HG02884 (cell line): Measurements from ENCODE around the gene PRKAG2.

Source experiments
- ATAC-seq: cut with Tn5 transposase; IDR thresholded peaks from one replicate; pipeline ENCODE4 v1.9.1; 2021; ENCODE audit warnings: mild to moderate bottlenecking, moderate library complexity; ENCODE audit not compliant: unreplicated experiment

PRKAG2 gene

DNA sequence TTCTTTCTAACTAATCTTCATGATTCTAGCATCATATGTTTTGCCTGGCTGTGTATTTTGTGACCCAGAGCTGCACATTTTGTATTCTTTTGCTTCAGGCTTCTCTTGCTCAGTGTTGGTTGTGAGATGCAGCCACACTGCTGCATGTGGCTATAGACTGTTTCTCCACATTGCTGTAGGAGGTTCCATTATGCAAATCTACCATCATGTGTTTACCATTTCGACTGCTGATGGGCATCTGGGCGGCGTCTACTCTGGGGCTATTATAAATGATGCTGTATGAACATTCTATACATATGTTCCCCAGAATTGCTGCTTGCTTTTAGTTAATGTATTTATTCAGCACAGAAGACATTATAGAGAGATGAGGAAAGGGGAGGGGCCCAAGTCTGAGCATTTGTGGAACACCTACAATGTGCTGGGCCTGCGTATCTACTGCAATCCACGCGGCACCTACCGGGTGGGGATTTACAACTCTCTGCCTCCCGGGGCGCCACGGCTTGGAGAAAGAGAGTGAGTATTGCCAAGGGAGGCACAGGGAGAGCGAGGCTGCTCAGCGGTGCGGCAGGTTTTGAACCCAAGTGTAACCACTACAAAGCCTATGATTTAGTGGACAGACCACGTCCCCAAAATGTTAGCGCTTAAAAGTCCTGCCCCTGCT is 172.5 kb downstream of the PRKAG2 start:
- ATAC-seq: no peak

DNA sequence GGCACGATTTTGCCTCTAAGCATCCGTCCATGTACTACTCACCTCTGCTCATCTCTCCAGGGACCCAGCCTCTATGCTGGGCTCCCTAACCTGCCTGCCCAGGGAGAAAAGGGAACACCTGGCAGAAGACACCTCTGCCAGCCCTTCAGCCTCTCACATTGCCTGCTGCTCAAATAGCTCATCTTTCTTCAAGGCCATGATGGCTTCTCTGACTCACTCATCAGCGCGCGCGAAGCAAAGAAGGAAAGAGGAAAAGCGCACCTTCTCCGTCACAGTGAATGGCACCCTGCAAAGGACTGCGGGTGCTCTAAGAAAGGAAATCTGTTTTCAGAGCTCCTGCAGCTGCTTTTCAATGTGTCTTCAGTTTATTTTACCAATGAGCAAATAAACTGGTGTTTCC is 174.0 kb downstream of the PRKAG2 start:
- ATAC-seq: no peak

DNA sequence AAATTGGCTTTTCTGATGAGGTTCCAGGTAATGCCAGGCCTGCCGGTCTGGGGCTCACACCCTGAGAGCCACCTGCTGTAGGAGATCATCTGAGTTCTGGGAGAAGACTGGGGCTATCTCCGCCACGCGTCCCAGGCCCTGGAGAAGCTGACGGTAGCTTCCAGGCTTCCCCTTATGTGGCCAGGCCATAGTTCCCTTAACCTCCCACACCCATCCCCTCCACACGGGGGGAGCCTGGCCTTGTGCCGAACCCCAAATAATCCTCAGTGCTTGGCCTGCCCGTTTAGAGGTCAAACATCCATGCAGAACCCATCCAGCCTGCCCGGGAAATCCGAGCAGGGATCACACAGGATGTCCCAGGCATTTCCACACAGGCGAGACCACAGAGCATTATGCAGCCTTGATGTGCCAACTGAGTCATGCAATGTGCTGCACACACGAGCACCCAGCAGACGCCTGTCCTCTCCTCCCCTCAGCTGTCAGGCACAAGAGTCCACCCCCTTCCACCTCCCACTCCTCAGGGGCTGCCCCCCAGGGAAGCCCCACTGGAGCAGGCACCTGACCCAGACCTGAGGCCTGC is 176.2 kb downstream of the PRKAG2 start:
- no peak for ATAC-seq

DNA sequence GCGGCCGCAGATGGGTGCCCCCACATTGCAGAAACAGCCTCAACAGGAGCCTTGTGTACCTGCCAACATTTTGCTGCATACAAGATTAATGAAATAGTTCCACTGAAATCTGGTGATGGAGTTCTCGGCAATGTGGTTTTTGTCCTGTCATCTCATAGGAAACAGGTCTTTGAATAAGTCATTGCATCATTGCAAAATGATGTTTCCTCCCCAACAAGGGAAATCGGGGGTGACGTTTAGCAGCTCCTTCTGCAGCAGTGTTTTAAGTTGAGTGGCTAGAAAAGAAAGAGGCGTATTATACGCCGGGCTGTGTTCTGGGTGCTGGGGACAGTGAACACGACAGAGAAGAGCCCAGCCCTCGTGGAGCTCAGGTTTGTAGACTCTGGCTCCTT is 177.0 kb downstream of the PRKAG2 start:
- ATAC-seq: no peak

DNA sequence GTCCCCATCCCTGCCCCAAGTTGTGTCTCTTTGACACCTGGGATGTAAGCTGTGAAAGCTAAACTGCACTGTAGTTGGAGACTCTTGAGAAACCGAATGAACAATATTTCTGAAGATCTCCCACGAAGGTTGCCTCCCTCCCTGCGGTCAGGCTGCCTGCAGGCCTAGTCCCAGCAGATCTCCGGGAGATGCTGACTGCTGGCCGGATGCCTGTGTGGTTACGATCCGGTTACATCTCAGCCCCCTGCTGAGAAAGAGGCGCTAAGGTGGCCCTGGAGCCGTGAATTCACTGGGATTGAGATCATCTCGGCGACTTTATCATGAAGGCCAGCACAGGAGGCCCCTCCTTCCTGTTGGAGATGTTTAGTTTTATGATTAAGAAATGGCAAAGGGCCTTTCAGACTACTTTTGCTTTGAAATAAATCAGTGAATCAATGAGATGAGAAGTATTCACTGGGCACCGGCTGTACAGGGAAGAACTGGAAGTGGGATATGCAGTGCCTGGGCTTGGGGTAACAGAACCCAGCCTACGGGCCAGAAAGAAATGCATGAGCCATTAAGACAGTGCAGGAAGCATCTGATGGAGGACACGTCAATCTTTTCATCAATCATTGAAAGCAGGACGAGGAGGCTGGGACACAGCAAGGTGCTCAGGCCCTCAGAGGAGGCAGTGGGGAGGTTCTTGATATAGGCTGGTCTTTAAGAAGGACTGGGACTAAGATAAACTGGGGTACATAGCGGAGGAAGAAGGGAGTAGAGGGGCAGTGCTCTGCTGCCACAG is 177.6 kb downstream of the PRKAG2 start:
- ATAC-seq: no peak

DNA sequence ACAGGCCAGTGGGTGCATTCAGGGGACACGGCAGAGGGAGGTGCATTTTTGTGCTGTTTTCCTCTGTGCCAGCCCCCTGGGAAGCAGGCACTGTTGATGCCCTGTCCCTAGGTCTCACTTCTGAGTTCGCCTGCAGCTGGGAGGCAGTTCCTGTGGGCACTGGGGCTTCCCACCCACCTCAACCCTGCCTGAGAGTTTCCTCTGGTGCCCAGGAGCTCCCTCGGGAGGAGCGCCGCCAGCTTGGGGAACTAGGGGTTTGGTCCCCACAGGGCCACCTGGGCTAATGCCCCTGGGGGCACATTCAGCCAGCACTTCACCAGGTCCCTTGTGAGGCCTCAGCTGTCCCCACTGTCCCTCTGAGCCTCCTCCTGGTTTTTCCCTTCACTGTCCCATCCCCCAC is 179.0 kb downstream of the PRKAG2 start:
- no peak for ATAC-seq

DNA sequence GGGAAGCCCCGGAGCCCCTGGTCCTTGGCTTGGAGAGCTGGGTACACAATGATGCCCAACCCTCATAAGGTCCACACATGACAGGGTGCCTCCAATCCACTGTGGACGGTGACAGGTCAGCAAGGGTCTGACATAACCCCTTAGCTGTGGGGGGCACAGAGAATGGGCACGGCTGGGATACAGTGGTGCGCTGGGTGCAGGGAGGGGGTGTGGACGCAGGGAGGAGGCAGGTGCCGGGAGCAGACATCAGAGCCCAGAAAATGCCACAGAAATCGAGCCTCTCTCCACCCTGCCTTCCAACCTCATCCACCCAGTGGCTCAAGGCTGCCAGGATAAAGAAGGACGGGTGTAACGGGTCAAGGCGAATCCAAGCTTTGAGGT is 179.4 kb downstream of the PRKAG2 start:
- ATAC-seq: no peak

DNA sequence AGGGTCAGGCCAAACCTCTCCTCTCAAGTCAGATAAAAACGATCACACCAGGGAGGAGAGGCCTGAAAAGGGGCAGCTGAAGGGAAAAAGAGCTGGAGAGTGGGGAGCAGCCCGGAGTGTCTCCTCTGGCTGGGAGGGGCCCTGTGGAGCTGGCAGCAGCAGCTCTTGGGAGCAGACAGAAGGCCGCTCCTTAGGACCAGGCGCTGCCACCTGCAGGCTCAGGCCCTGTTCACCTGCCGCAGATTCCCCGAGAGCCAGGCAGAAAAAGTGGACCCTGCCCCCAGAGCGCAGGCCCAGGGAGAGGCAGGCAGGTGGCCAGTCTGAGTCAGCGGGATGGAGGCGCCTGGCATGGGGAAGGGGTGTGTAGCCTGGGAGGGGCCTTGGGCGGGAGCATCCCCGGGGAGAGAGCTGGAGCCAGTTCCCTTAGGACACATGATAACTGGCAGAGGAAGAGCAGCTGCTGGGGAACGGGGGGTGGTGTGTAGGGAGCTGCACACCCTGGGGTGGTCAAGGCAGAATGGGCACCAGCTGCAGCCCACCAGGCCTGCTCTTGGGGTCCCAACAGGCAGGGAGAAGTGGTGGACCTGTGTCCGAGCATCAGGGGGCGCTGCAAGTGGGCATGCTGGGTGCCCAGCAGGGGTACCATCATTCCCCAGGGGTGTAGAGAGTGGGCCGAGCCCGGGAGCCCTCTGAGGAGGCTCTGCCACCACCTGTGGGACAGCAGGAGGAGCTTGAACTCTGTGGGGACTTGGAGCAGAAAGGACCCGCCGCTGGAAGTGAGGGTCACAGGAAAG is 180.0 kb downstream of the PRKAG2 start:
- ATAC-seq: no peak

DNA sequence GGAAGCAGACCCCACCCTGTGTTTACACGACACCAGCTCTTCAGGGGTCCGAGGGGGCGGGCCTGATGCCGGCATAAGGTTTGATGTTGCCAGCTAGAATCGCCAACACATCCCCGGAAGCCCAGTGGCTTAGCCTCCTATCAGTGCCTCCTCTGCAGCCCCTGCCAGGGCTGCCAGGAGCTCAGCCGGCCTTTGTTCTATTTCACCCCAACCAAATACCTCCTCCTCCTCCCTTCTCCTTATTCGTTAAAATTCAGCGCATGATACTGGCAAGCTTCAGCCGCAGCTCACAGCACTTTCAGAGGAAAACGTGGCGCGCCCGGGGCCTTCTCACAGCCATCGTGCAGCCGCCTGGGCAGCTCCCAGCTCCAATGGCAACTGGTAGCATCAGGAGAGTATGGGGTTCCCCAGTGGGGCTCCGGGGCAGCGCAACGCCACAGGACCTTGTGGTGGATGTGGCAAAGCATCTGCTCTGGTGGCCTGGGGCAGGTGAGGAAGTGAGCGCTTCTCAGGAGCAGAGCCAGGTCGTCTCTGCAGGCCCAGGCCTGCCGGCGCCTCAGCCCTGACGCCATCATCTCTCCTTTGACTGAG is 180.9 kb downstream of the PRKAG2 start:
- no peak for ATAC-seq

DNA sequence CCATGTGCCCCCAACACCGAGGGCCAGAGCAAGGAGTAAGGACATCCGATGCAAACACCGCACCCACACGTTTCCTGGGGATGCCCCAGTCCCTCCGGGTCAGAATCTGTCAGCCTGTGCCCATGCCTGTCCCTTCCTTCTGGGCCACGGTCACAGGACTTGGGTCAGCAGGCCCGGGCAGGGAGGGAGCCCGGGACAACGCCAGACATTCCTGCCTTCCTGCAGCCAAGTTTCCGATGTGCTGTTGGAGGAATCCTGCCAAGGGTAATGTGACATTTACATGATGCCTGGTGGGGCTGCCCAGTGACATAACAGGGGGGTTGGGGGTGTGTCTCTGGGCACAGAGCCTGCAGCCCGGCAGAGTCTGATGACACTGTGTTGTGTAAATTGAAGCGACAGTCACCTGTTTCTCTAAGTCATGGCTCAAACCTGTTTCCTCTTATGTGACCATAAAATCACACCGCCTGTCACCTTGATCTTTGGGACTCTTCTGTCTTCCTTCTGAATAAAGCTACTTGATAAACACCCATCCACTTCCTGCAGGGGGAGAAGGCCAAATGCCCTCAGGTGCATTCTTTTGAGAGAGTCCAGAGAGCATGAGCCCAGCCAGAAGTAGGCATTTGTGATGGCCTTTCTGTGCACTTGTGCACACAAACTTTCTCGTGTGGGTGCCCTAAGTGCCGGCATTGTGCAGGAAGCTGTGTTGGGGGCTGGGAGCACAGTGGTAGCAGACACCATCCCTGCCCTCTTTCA is 181.9 kb downstream of the PRKAG2 start:
- ATAC-seq: no peak

DNA sequence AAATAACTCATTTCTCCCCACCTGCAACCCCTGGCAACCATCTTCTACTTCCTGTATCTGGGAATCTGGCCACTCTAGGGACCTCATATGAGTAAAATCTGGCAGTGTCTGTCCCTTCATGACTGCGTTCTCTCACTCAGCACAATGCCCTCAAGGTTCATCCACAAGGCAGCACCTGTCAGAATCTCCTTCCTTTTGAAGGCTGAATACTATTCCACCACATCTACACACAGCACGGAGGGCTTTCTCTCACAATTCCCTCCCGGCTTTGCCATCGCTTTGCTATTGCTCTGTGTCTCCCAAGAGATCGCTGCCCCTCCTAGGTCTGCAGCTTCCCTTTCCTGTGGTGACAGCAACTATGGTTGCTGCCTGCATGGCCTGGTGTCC is 182.5 kb downstream of the PRKAG2 start:
- no peak for ATAC-seq

DNA sequence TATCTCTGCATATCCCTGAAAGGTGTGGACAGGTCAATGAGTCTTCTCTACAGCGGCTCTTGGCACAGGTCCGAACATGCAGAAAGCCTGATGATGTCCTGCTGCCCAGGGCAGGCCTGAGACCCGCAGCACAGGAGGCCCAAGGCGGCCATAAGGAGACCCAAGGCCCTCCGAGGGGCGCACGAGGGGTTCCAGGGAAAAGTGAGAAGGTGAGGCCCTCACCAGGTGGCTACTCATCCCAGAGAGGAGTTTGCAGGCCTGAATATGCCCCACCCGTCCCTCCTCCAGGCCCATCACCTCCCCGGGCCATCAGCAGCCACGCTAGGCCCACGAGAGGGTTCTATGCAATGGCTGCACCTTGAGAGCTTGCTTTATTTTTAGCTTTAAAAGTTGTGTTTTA is 183.8 kb downstream of the PRKAG2 start:
- ATAC-seq: no peak

DNA sequence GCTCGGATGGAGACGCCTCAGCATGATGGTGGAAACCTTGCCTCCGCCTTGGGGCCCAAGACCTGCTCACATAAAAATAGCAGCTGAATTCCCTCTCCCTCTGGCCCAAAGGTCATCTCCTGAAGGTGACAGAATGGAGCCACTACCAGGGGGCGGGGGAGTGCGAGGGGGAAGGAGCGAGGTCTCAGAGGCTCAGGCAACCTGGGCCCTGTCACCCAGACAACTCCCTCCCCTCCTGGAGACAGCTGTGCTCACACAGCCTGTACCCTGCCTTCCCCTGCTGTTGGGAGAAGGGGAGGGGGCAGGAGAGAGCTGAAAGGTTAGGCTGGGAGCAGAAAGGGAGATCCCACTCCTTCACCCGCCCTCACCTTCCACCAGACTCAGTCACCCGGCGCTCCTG is 184.2 kb downstream of the PRKAG2 start:
- ATAC-seq: no peak

DNA sequence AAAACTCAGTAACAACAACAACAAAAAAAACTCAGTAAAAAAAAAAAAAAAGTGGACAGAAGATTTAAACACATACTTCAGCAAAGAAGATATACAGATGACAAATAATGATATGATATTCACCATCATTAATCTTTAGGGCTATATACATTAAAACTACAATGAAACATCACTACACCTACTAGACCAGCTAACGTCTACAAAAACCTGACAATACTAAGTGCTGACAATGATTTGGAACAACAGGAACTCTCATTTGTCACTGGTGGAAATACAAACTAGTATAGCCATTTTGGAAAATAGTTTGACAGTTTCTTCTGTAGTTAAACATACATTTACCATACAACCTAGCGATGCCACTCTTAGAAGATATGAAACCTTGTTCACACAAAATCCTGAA is 185.5 kb downstream of the PRKAG2 start:
- no peak for ATAC-seq

DNA sequence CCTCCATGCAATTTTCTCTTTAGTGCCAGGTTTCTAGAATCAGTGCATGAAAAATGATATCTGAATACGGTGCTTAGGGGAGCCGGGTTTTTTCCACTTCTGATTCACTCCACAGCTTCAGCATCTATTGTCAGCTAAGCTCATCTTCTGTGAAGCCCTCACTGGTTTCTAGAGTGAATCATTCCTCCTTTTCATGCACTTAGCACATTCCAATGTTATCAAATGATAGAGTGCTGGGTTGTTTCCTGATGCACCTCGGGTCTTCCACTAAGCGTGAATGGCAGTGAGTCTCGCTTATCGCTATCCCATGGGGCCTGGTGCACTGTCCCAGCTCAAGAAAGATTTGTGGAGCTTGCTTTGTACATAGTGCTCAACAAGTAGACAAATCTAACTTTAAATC is 186.3 kb downstream of the PRKAG2 start:
- no peak for ATAC-seq

DNA sequence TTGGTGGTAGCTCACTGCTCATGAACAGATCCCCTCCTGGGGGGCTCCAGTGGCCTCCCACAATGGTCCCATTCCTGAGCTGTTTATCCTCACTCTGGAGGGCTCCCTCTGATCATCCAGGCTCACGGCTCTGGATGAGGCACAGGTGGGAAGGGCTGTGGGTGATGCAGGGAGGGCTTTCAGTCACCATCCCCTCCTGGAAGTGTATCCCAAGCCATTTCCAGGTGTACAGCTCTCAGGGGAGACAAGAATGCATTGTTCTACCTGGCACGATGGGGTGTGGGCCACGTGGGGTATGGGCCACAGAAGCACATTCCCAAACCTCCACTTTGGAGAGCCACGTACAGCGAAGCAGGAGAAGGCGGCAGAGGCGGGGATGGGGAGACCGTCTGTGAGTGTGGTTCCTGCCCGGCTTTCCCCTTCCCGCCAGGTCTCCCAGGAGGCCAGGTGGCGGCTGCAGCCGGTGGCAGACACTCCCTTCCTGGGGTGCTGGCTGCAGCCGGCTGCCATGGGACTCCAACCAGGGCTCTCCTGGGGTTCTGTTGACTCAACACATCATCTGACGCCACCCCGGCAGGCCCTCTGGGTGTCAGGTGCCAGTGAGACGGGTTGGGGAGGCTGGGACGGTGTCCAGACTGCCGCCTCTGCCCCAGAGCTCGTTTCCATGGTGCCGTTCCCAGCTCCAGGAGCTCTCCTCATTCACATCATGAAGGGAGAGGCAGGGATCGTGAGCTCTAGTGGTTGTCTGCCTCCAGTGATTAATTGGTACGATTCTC is 187.5 kb downstream of the PRKAG2 start:
- ATAC-seq: no peak

DNA sequence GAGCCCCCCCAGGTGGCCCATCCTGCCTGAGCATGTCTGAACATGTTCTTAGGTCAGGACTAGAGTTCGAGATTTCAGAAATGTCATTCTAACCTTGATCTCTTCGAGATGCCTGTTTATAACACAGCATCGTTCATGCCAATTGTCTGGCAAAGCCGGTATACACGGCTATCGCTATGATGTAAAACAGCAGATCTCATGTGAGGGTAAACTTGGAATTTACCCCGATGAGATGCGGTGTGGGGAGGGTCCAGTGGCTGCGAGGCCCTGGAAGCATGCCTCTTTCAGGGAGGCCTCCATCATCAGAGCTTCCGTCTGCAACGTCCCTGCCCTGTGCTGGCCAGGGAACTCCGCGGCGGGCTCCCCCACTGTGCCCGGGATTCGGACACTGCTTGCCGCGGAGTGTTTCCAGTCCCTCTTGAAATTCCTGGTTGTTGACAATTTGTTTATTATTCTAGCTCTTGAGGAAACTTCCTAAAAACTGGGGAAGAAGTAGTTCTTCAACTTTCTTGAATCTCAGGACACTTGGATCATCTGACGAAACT is 188.6 kb downstream of the PRKAG2 start:
- no peak for ATAC-seq

DNA sequence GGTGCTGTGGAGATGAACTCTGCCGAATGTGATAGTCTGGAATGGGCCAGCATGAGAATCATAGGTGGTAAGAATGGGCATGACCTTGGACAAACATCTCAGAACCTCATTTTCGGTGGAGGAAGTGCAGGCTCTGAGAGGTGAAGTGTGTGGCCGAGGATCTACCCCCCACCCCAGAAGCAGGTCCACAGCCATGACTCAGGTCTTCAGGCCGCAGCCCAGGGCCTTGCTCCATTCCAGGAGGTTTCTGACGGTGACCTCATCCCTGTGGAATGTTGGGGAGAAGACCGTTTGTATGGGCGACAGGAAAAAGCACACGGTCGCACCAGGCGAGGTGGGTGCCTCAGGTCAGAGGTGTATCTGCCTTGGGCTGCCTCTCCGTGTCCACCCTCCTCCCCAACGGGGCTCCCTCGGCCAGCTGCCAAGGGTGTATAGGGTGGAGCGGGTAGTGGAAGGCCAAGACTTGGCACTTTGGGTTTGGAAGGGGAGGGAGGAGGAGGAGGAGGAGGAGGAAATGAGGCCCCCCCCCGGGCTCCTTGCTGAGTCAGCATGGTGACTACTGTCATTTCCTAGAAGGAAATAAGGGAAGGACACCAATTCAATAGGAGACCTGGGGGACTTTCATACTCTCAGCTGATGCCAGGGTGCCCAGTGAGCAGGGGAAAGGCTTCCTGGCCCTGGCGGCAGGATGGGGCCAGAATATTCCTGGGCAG is 189.2 kb downstream of the PRKAG2 start:
- ATAC-seq: no peak

DNA sequence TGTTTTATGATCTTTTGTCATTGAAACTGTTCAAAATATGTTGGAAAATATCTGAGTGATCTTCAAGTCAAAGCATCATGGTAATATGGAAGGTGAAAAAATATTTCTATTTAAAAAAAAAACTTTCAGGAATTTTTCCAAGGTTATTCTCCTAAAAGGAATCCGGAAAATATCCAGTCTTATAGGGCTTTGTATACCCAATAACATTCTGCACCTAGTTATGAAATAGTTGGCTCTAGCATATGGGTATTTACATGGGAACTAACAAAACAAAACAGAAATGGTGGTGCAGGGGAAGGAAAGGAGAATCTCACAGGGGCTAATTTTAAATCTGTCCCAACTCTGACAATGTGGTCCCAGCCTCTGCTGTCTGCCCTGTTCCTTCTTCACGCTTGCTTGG is 190.1 kb downstream of the PRKAG2 start:
- ATAC-seq: no peak
